Parathyroid adenoma (tissue), 2 donors: ENCODE measurements around the gene PNPLA1.

ENCODE experiments used
- H2AFZ ChIP-seq: fragments of 300-600 bp; sonication (generic); one replicate; pipeline ENCODE4 v1.7.0; 2017; ENCODE audit warnings: antibody characterized with exemption, mild to moderate bottlenecking
- H3K27ac ChIP-seq: fragments of 300-600 bp; sonication (generic); one replicate; pipeline ENCODE4 v1.7.0; 2017
- H3K27me3 ChIP-seq: fragments of 300-600 bp; sonication (generic); one replicate; pipeline ENCODE4 v1.7.0; 2017; ENCODE audit warnings: low read length; ENCODE audit not compliant: control insufficient read depth, insufficient read depth
- H3K36me3 ChIP-seq: fragments of 300-600 bp; sonication (generic); one replicate; pipeline ENCODE4 v1.7.0; 2017; ENCODE audit warnings: low read length; ENCODE audit not compliant: control insufficient read depth, insufficient read depth
- H3K4me1 ChIP-seq: fragments of 300-600 bp; sonication (generic); one replicate; pipeline ENCODE4 v1.7.0; 2017; ENCODE audit warnings: control low read depth
- H3K4me2 ChIP-seq: fragments of 300-600 bp; sonication (generic); one replicate; pipeline ENCODE4 v1.7.0; 2017; ENCODE audit warnings: low read length
- H3K4me3 ChIP-seq: fragments of 300-600 bp; sonication (generic); one replicate; pipeline ENCODE4 v1.7.0; 2017; ENCODE audit warnings: low read depth, low read length
- H3K79me2 ChIP-seq: fragments of 300-600 bp; sonication (generic); one replicate; pipeline ENCODE4 v1.7.0; 2017; ENCODE audit warnings: control low read depth
- H3K9ac ChIP-seq: fragments of 300-600 bp; sonication (generic); one replicate; pipeline ENCODE4 v1.7.0; 2017; ENCODE audit warnings: mild to moderate bottlenecking
- H3K9me3 ChIP-seq: fragments of 300-600 bp; sonication (generic); one replicate; pipeline ENCODE4 v1.7.0; 2017; ENCODE audit warnings: low read length; ENCODE audit not compliant: control insufficient read depth
- TF ChIP-seq, protein P1 (sequence below): fragments of 300-600 bp; sonication (generic); IDR thresholded peaks from one replicate; pipeline ENCODE4 v1.7.0; 2017; ENCODE audit warnings: antibody characterized with exemption, mild to moderate bottlenecking
- donor health status: primary hyperparathyroidism.

PNPLA1 gene

DNA sequence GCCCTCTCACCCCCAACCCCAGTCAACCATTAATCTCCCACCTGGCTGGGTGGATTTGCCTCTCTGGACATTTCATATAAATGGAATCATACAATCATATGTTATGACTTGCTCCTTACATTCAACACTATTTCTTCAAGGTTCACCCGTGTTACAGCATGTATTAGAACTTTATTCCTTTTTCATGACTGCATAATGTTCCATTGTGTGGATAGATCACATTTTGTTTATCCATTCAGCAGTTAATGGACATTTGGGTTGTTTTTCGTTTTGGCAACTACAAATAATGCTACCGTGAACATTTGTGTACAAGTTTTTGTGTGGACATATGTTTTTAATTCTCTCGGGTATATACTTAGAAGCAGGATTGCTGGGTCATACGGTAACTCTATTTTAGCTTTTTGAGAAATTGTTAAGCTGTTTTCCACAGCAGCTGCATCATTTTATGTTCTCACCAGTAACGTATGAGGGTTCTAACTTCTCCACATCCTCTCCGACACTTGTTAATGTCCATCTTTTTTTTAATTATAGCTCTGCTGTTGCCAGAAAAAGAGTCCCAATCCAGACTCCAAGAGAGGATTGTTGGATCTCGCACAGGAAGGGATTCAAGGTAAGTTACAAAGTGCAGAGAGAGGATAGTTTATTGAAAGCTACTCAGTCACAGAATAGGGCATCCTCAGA is 82.8 kb downstream of the PNPLA1 start:
- no peak overlapping the region for H3K27ac ChIP-seq
- H3K4me2 ChIP-seq = no peak overlapping the region
- H3K4me3 ChIP-seq = no peak overlapping the region
- no peaks in the 10 kb centered on the region for H3K4me1 ChIP-seq
- H3K9ac ChIP-seq = no peak overlapping the region
- no peak overlapping the region for H2AFZ ChIP-seq
- no peaks in the 10 kb centered on the region for H3K9me3 ChIP-seq
- H3K36me3 ChIP-seq = no peaks in the 10 kb centered on the region
- no peaks in the 10 kb centered on the region for H3K27me3 ChIP-seq
- TF ChIP-seq, protein P1, sequence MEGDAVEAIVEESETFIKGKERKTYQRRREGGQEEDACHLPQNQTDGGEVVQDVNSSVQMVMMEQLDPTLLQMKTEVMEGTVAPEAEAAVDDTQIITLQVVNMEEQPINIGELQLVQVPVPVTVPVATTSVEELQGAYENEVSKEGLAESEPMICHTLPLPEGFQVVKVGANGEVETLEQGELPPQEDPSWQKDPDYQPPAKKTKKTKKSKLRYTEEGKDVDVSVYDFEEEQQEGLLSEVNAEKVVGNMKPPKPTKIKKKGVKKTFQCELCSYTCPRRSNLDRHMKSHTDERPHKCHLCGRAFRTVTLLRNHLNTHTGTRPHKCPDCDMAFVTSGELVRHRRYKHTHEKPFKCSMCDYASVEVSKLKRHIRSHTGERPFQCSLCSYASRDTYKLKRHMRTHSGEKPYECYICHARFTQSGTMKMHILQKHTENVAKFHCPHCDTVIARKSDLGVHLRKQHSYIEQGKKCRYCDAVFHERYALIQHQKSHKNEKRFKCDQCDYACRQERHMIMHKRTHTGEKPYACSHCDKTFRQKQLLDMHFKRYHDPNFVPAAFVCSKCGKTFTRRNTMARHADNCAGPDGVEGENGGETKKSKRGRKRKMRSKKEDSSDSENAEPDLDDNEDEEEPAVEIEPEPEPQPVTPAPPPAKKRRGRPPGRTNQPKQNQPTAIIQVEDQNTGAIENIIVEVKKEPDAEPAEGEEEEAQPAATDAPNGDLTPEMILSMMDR = no peak
- H3K79me2 ChIP-seq = no peaks in the 10 kb centered on the region

DNA sequence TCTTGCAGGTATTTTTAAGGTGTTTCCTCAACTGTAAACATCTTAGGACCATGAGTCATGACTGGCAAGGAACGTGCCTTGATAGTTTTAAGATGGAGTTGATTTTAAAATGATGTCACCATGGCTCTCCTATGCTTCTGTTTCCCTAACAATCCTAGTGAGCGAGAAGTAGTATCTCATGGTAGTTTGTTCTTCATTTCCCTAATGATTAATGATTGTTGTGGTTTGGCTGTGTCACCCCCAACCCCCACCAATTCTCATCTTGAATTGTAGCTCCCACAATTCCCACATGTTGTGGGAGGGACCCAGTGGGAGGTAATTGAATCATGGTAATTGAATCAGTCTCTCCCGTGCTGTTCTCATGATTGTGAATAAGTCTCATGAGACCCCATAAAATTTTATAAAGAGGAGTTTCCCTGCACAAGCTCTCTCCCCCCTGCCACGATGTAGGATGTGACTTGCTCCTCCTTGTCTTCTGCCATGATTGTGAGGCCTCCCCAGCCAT is 83.6 kb downstream of the PNPLA1 start:
- Histone ChIP-seq H3K4me3 (no peak overlapping the region), H3K4me2 (no peak overlapping the region), H3K9me3 (no peaks in the 10 kb centered on the region), H3K9ac (no peak overlapping the region), H3K27ac (no peak overlapping the region), H3K36me3 (no peaks in the 10 kb centered on the region), H2AFZ (no peak overlapping the region), H3K4me1 (no peaks in the 10 kb centered on the region), H3K27me3 (no peaks in the 10 kb centered on the region), H3K79me2 (no peaks in the 10 kb centered on the region)
- TF ChIP-seq, protein P1 = no peak

DNA sequence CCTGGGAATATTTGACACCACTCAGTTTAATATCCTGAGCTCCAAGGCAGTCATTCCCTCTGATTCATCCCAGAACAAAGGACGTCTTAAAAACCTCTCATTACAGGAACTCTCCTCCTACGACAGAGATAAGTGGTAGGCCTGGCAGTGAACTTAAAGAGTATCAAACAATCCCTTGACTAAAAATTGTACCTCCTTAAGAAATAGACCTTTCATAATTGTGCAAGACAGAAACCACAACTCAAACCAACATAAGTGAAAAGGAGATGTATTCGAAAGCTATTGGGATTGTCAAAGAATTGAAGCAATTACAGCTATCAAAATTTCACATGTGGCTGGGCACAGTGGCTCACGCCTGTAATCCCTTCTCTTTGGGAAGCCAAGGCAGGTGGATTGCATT is 86.0 kb downstream of the PNPLA1 start:
- no peak overlapping the region for H3K27ac ChIP-seq
- H3K36me3 ChIP-seq = no peaks in the 10 kb centered on the region
- H3K27me3 ChIP-seq = no peaks in the 10 kb centered on the region
- no peak overlapping the region for H3K9ac ChIP-seq
- H3K9me3 ChIP-seq = no peaks in the 10 kb centered on the region
- no peak overlapping the region for H3K4me2 ChIP-seq
- H3K79me2 ChIP-seq = no peaks in the 10 kb centered on the region
- H2AFZ ChIP-seq = no peak overlapping the region
- H3K4me3 ChIP-seq = no peak overlapping the region
- TF ChIP-seq, protein P1 = no peak
- no peaks in the 10 kb centered on the region for H3K4me1 ChIP-seq

DNA sequence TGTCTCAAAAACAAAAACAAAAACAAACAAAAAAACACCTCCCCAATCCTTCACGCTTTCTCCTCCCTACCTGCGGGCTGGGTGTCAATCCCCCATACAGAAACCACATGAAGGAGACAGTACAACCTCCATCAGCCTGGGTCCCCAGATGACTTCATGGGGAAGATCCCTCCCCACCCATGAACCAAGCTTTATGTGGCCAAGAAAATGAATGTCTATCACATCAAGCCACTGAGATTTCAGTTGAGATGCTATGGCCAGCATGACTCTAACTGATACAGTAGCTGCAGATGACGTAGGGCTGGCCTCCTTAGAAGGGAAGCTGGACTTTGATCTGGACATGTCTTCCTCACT is 88.0 kb downstream of the PNPLA1 start:
- Histone ChIP-seq H2AFZ (no peak overlapping the region), H3K27me3 (no peaks in the 10 kb centered on the region), H3K79me2 (no peaks in the 10 kb centered on the region), H3K4me3 (no peak overlapping the region), H3K4me2 (no peak overlapping the region), H3K27ac (no peak overlapping the region), H3K4me1 (no peaks in the 10 kb centered on the region), H3K9me3 (no peaks in the 10 kb centered on the region), H3K9ac (no peak overlapping the region), H3K36me3 (no peaks in the 10 kb centered on the region)
- TF ChIP-seq, protein P1 = no peak
